Parathyroid adenoma (tissue), 2 donors: ENCODE measurements around the gene CCDC182.

Experiments used
- H2AFZ ChIP-seq: fragments of 300-600 bp; sonication (generic); one replicate; pipeline ENCODE4 v1.7.0; 2017; ENCODE audit warnings: antibody characterized with exemption, mild to moderate bottlenecking
- H3K27ac ChIP-seq: fragments of 300-600 bp; sonication (generic); one replicate; pipeline ENCODE4 v1.7.0; 2017
- H3K27me3 ChIP-seq: fragments of 300-600 bp; sonication (generic); one replicate; pipeline ENCODE4 v1.7.0; 2017; ENCODE audit warnings: low read length; ENCODE audit not compliant: control insufficient read depth, insufficient read depth
- H3K36me3 ChIP-seq: fragments of 300-600 bp; sonication (generic); one replicate; pipeline ENCODE4 v1.7.0; 2017; ENCODE audit warnings: low read length; ENCODE audit not compliant: control insufficient read depth, insufficient read depth
- H3K4me1 ChIP-seq: fragments of 300-600 bp; sonication (generic); one replicate; pipeline ENCODE4 v1.7.0; 2017; ENCODE audit warnings: control low read depth
- H3K4me2 ChIP-seq: fragments of 300-600 bp; sonication (generic); one replicate; pipeline ENCODE4 v1.7.0; 2017; ENCODE audit warnings: low read length
- H3K4me3 ChIP-seq: fragments of 300-600 bp; sonication (generic); one replicate; pipeline ENCODE4 v1.7.0; 2017; ENCODE audit warnings: low read depth, low read length
- H3K79me2 ChIP-seq: fragments of 300-600 bp; sonication (generic); one replicate; pipeline ENCODE4 v1.7.0; 2017; ENCODE audit warnings: control low read depth
- H3K9ac ChIP-seq: fragments of 300-600 bp; sonication (generic); one replicate; pipeline ENCODE4 v1.7.0; 2017; ENCODE audit warnings: mild to moderate bottlenecking
- H3K9me3 ChIP-seq: fragments of 300-600 bp; sonication (generic); one replicate; pipeline ENCODE4 v1.7.0; 2017; ENCODE audit warnings: low read length; ENCODE audit not compliant: control insufficient read depth
- TF ChIP-seq, protein P1 (sequence below): fragments of 300-600 bp; sonication (generic); IDR thresholded peaks from one replicate; pipeline ENCODE4 v1.7.0; 2017; ENCODE audit warnings: antibody characterized with exemption, mild to moderate bottlenecking
- donor health status: primary hyperparathyroidism.

Gene CCDC182

DNA sequence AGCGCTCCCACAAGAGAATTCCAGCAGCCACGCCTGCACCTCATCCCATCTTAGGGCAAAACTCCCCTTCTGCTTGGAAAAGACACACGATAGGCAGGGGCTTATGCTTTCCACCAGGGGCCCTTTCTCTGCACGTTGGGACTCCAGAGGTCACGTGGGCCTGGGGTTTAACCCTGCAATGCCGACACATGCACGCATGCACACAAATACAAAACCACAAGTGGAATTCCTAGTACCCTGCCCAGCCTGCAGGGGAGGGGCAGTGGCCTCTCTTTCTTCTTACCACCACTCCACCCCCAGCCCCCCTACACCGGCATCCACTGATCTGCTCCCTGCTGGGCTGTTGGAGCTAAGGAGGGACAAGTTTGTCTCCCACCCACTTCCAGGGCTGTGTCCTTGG lies 16.8 kb upstream of the CCDC182 start:
- H2AFZ ChIP-seq, result no peak overlapping the region
- H3K79me2 ChIP-seq, result no peaks in the 10 kb centered on the region
- TF ChIP-seq, protein P1, sequence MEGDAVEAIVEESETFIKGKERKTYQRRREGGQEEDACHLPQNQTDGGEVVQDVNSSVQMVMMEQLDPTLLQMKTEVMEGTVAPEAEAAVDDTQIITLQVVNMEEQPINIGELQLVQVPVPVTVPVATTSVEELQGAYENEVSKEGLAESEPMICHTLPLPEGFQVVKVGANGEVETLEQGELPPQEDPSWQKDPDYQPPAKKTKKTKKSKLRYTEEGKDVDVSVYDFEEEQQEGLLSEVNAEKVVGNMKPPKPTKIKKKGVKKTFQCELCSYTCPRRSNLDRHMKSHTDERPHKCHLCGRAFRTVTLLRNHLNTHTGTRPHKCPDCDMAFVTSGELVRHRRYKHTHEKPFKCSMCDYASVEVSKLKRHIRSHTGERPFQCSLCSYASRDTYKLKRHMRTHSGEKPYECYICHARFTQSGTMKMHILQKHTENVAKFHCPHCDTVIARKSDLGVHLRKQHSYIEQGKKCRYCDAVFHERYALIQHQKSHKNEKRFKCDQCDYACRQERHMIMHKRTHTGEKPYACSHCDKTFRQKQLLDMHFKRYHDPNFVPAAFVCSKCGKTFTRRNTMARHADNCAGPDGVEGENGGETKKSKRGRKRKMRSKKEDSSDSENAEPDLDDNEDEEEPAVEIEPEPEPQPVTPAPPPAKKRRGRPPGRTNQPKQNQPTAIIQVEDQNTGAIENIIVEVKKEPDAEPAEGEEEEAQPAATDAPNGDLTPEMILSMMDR, result no peak
- H3K27me3 ChIP-seq, result no peaks in the 10 kb centered on the region
- no peak overlapping the region for H3K4me2 ChIP-seq
- no peaks in the 10 kb centered on the region for H3K9me3 ChIP-seq
- H3K36me3 ChIP-seq, result no peaks in the 10 kb centered on the region
- H3K27ac ChIP-seq, result no peak overlapping the region
- no peak overlapping the region for H3K4me3 ChIP-seq
- H3K9ac ChIP-seq, result no peak overlapping the region
- no peaks in the 10 kb centered on the region for H3K4me1 ChIP-seq

DNA sequence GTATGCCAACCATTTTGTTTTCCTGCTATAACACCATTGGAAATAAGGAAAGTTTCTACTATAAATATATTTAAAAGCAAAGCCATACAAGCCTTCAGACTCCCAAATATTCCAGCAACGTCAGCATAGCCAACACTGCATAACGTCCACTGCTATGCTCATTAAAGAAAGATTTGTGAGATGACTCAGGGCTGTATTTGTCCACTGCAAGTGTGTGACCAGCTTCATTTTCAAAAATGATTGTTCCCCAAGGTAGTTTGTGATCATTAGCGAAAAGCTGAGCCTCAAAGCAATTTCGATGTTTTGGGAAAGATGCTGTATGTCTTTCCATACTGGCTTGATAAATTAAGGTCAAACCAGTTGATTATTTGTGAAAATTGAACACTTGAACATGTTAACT lies 14.9 kb upstream of the CCDC182 start:
- Histone ChIP-seq H3K27me3 (no peaks in the 10 kb centered on the region), H3K4me1 (no peaks in the 10 kb centered on the region), H3K27ac (no peak overlapping the region), H3K9ac (no peak overlapping the region), H3K79me2 (no peaks in the 10 kb centered on the region), H3K36me3 (no peaks in the 10 kb centered on the region), H3K4me3 (no peak overlapping the region), H3K4me2 (no peak overlapping the region), H2AFZ (no peak overlapping the region), H3K9me3 (no peaks in the 10 kb centered on the region)
- TF ChIP-seq, protein P1, result no peak

DNA sequence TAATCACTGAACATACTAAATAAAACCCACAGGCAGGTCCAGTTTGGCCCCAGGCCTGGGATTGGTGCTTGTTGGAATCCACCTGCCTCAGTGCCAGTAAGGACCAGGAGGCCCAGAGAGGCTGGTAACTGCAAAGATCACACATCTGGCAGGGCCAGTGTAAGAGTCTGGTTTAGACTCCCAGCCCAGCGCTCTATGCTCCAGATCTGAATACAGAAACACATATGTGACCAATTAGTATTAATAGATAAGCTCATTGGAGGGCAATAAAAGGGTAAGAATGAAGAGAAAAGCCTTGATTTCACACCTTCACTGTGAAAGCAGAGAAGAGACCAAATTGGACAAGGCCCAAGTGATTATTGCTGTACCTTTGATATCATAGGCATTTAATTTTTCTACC lies 13.6 kb upstream of the CCDC182 start:
- H3K9ac ChIP-seq, result no peak overlapping the region

DNA sequence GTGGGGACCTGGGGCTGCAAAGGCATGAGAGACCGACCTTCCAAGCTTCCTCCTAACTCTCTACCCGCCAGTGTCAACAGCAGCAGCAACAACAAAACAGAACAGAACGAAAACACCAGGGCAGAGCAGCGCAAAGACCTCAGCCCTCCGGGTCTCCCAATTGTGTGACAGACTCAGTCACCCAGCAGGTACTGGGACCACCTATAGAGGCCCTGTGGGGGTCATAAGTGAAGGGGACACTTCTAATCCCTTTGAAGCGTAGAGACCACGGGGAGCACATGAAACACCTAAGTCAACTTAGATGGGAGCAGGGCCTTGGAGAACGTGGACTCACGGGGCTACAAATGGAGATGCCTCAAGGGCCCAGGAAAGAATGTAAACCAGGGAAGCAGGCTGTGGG lies 12.6 kb upstream of the CCDC182 start:
- H3K27ac ChIP-seq, result no peak overlapping the region
- H3K9ac ChIP-seq, result no peak overlapping the region
- H3K36me3 ChIP-seq, result no peaks in the 10 kb centered on the region
- H3K4me1 ChIP-seq, result no peaks in the 10 kb centered on the region
- H3K27me3 ChIP-seq, result no peaks in the 10 kb centered on the region
- no peaks in the 10 kb centered on the region for H3K9me3 ChIP-seq
- H3K4me3 ChIP-seq, result no peak overlapping the region
- no peak overlapping the region for H2AFZ ChIP-seq
- no peak overlapping the region for H3K4me2 ChIP-seq
- H3K79me2 ChIP-seq, result no peaks in the 10 kb centered on the region
- TF ChIP-seq, protein P1, result no peak

More for the DNA sequence above, 13.6 kb upstream of the CCDC182 start:
- no peaks in the 10 kb centered on the region for H3K36me3 ChIP-seq
- no peak overlapping the region for H3K27ac ChIP-seq
- H3K9me3 ChIP-seq, result no peaks in the 10 kb centered on the region
- no peaks in the 10 kb centered on the region for H3K4me1 ChIP-seq
- TF ChIP-seq, protein P1, result no peak
- H3K4me2 ChIP-seq, result no peak overlapping the region
- H3K27me3 ChIP-seq, result no peaks in the 10 kb centered on the region
- H2AFZ ChIP-seq, result no peak overlapping the region
- no peaks in the 10 kb centered on the region for H3K79me2 ChIP-seq
- no peak overlapping the region for H3K4me3 ChIP-seq

DNA sequence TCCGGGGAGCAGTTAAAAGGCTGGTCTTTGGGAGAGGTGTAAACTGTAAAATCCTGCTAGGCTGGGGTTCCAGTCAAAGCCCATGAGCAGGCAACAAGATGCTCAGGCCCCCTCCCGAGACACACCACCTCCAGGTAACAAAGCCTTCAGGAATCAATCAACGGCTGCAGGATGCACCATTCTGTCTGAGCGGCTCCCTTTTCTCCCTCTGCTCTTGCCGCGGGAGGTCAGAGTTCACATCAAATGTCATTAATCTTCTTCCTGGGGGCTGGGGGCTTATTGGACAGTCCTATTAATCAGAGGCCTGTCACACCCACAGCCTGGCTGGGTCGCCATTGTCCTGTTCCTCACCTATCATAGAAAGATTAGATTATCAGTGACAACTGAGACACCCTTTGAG lies 11.9 kb upstream of the CCDC182 start:
- H3K27me3 ChIP-seq, result no peaks in the 10 kb centered on the region
- TF ChIP-seq, protein P1, result no peak
- H3K79me2 ChIP-seq, result no peaks in the 10 kb centered on the region
- no peak overlapping the region for H2AFZ ChIP-seq
- H3K9me3 ChIP-seq, result no peaks in the 10 kb centered on the region
- no peak overlapping the region for H3K27ac ChIP-seq
- no peak overlapping the region for H3K9ac ChIP-seq
- H3K4me2 ChIP-seq, result no peak overlapping the region
- H3K4me1 ChIP-seq, result no peaks in the 10 kb centered on the region
- H3K4me3 ChIP-seq, result no peak overlapping the region
- H3K36me3 ChIP-seq, result no peaks in the 10 kb centered on the region
